ENCODE results near the gene C5orf34. TPM values are rescaled to one million over a fixed set of nuclear protein-coding genes. Genes with fewer than 3 reads are reported as not detected.

Gene C5orf34
- total and polyA plus RNA-seq, 7 donors: 0.10 to 1.2 (median 0.54) TPM

DNA sequence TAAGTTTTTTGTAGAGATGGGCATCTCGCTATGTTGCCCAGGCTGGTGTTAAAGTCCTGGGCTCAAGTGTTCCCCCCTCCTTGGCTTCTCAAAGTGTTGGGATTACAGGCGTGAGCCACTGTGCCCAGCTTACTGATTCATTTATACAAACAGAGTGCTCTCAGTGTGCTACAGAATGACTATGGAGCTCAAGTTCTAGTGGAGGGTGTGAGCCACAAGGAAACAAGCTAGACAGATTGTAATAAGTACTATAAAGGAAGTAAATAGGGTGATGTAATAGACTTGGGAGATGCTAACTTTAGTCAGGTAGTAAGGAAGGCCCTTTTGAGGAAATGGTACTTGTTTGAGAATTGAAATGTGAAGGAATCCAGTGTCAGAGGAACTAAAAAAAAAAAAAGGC lies 29.5 kb downstream of the C5orf34 start:
- no peak overlapping the region for H3K4me3 ChIP-seq
- H3K9me3 ChIP-seq: no peaks in the 10 kb centered on the region
- no peaks in the 10 kb centered on the region for H3K36me3 ChIP-seq (ENCODE audit: insufficient read depth in 1 of 2, low read depth in 1 of 2)
- H3K27me3 ChIP-seq (ENCODE audit: insufficient read depth in 3 of 3, low read length in 2 of 3): no peaks in the 10 kb centered on the region
- H3K4me1 ChIP-seq: peaks cover 14% of the 10 kb centered on the region
- 98% methylated on average over 2 of the region's 2 CpGs for WGBS, 3 donors
- ATAC-seq (no peak), DNase-seq (no peak)
- no peak overlapping the region for H3K27ac ChIP-seq
- intact Hi-C loops (cut with DNase I): loop anchor here in 1 of 2 donors (2.0 to 10.0 kb wide), 3 partner anchors 29 to 491 kb away; partner anchors contain the start of genes C5orf34 and HMGCS1
- TF ChIP-seq, protein P1, sequence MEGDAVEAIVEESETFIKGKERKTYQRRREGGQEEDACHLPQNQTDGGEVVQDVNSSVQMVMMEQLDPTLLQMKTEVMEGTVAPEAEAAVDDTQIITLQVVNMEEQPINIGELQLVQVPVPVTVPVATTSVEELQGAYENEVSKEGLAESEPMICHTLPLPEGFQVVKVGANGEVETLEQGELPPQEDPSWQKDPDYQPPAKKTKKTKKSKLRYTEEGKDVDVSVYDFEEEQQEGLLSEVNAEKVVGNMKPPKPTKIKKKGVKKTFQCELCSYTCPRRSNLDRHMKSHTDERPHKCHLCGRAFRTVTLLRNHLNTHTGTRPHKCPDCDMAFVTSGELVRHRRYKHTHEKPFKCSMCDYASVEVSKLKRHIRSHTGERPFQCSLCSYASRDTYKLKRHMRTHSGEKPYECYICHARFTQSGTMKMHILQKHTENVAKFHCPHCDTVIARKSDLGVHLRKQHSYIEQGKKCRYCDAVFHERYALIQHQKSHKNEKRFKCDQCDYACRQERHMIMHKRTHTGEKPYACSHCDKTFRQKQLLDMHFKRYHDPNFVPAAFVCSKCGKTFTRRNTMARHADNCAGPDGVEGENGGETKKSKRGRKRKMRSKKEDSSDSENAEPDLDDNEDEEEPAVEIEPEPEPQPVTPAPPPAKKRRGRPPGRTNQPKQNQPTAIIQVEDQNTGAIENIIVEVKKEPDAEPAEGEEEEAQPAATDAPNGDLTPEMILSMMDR (IDR thresholded peaks at IDR 0.05): no peak

DNA sequence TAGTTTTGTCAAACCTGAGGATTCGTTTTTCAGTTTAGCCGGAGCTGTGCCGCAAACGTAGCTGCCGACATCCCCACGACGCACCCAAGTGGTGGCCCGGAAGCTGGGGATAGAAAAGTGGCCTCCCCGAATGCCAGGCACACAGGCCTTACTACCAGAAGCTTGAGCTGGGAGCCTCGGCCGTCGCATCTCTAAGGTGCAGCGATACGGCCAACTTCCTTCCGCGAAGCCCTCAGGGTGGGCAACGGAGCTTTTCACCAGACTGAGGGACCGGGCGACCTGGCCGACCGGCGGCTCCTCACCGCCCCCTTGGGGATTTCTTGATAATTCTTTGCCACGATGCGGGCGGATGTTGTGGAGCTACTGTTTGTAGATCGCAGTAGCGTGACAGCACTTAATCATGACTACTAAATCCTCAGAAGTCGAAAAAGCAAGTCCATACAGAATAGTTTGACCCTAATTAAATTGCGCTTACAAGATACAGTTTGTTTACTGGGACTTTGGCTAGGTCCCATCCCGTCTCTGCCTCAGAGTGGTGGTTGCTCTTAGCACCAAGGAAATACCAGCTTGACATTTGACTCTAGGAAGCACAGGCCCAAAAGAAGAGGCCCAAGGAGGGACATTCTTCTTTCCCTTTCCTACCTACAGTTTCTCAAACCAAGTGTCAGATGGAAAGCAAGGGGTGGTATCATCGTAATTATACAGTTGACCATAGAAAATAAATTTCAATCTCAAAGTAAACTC lies 30.7 kb downstream of the C5orf34 start:
- no peaks in the 10 kb centered on the region for H3K9me3 ChIP-seq
- H3K4me1 ChIP-seq: peaks cover 14% of the 10 kb centered on the region
- peak overlapping the region; percentile 98 for H3K27ac ChIP-seq
- intact Hi-C loops (cut with DNase I): loop anchor here in 1 of 2 donors (2.0 to 10.0 kb wide), 3 partner anchors 31 to 489 kb away; partner anchors contain the start of genes C5orf34 and HMGCS1
- peak; percentile 84 to 90 (median 86) for ATAC-seq
- H3K4me3 ChIP-seq: peak overlapping the region; percentile 90
- TF ChIP-seq, protein P1 (IDR thresholded peaks at IDR 0.05): peak; percentile 69
- no peaks in the 10 kb centered on the region for H3K27me3 ChIP-seq (ENCODE audit: insufficient read depth in 3 of 3, low read length in 2 of 3)
- DNase-seq: peak; percentile 83 to 91
- WGBS, 3 donors: 3 to 4% (median 3%) methylated on average over 32 of the region's 32 CpGs
- H3K36me3 ChIP-seq (ENCODE audit: insufficient read depth in 1 of 2, low read depth in 1 of 2): no peaks in the 10 kb centered on the region

- ATAC-seq (peak; percentile 95 to 97 (median 96)), DNase-seq (peak; percentile 91 to 96)
- TF ChIP-seq, protein P1 (IDR thresholded peaks at IDR 0.05): no peak
- H3K4me1 ChIP-seq: peaks cover 14% of the 10 kb centered on the region
- 0 to 1% (median 1%) methylated on average over 47 to 62 of the region's 62 CpGs for WGBS, 3 donors
- H3K9me3 ChIP-seq: no peaks in the 10 kb centered on the region
- peak within 1 kb of the TSS; percentile 90 for H3K4me3 ChIP-seq
- intact Hi-C loops (cut with DNase I): loop anchor here in 1 of 2 donors (2.0 to 10.0 kb wide), 3 partner anchors 31 to 489 kb away; partner anchors contain the start of genes C5orf34 and HMGCS1
- H3K27ac ChIP-seq: peak within 1 kb of the TSS; percentile 98
- no peaks in the 10 kb centered on the region for H3K27me3 ChIP-seq (ENCODE audit: insufficient read depth in 3 of 3, low read length in 2 of 3)
- no peaks in the 10 kb centered on the region for H3K36me3 ChIP-seq (ENCODE audit: insufficient read depth in 1 of 2, low read depth in 1 of 2)
These were observed 31.4 kb downstream of the C5orf34 start, which contains the start of gene TMEM267 for GRCh38 chr5:43483298-43484105. Gene TMEM267, minus strand, starts transcription at chr5:43483865. Its CDS starts 29,896 bp downstream, at chr5:43453969.

DNA sequence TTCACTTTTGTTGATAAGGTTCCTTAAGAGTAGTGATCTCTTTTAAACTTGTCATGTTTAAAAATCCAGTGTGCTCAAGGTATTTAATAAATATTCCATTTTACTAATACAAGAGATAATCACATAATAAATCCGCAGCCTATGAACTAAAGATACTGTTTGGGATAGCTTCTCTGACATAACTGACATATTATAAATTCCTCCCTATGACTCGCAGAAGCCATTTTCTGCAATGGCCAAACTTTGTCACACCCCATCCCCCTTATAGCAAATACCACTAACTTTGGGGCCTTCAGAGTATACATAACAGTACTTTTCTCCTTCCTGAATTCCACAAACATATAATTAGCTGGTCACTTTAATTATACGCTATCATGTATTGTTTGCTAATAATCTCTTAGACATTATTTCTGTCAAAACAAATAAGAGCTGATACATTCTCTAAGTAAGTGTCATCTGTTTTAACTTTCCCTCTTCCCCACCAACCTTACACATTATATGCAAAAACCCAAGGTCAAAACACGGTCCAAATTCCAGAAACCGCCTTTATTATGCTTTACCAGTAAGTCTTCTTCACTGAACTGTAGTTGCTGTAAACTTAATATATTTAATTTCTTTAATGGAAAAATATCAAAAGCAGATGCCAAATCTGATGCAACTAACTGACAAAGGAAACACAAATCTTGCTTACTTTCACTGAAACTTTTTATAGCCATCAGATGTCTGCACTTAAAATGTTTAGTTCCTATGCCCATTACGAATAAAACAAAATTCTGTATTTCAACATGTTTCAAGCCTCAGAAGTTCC lies 32.3 kb downstream of the C5orf34 start:
- H3K4me1 ChIP-seq: peaks cover 14% of the 10 kb centered on the region
- peak overlapping the region; percentile 90 for H3K4me3 ChIP-seq
- H3K27me3 ChIP-seq (ENCODE audit: insufficient read depth in 3 of 3, low read length in 2 of 3): no peaks in the 10 kb centered on the region
- no peak for DNase-seq
- TF ChIP-seq, protein P1 (IDR thresholded peaks at IDR 0.05): no peak
- no peaks in the 10 kb centered on the region for H3K36me3 ChIP-seq (ENCODE audit: insufficient read depth in 1 of 2, low read depth in 1 of 2)
- WGBS, 3 donors: 43 to 46% (median 46%) methylated on average over 6 of the region's 6 CpGs
- intact Hi-C loops (cut with DNase I): loop anchor here in 1 of 2 donors (10.0 kb wide), 2 partner anchors 168 to 488 kb away; partner anchors contain the start of gene HMGCS1
- no peak for ATAC-seq
- peak overlapping the region; percentile 98 for H3K27ac ChIP-seq
- no peaks in the 10 kb centered on the region for H3K9me3 ChIP-seq

All from psoas muscle (tissue), 8 donors.